Spleen (tissue), 11 donors: Measurements from ENCODE around the gene ASZ1. TPM values are rescaled to one million over a fixed set of nuclear protein-coding genes. Genes with fewer than 3 reads are reported as not detected.

Source experiments
- DNase-seq: peaks from one replicate; pipeline ENCODE4 v3.0.0-alpha.2; 2020
- H3K27ac ChIP-seq, 8 donors: fragments of 200-600 bp; sonication (generic) in 7 of 8; 1 replicate in 4 of 8; 2 replicates in 4 of 8; pipeline versions ENCODE4 v1.5.0 to v1.8.0; 2016 to 2021; ENCODE audit warnings: inconsistent platforms in 4 of 8, mild to moderate bottlenecking in 4 of 8, moderate library complexity in 1 of 8
- H3K27me3 ChIP-seq, 7 donors: fragments of 200-600 bp; sonication (generic) in 6 of 7; replicated peaks in 1 of 7; 1 replicate in 4 of 7; 2 replicates in 3 of 7; pipeline versions ENCODE4 v1.5.0 to v1.8.0; 2016 to 2021; ENCODE audit warnings: inconsistent platforms in 3 of 7, mild to moderate bottlenecking in 1 of 7
- H3K36me3 ChIP-seq, 6 donors: fragments of 200-600 bp; sonication (generic) in 5 of 6; 1 replicate in 4 of 6; 2 replicates in 2 of 6; pipeline versions ENCODE4 v1.5.0 to v1.8.0; 2016 to 2021; ENCODE audit warnings: inconsistent platforms in 2 of 6
- H3K4me1 ChIP-seq, 6 donors: fragments of 200-600 bp; sonication (generic) in 5 of 6; 1 replicate in 3 of 6; 2 replicates in 3 of 6; pipeline versions ENCODE4 v1.5.0 to v1.8.0; 2016 to 2021; ENCODE audit warnings: inconsistent platforms in 3 of 6
- H3K4me3 ChIP-seq, 8 donors: fragments of 200-600 bp; sonication (generic) in 7 of 8; 1 replicate in 4 of 8; 2 replicates in 4 of 8; pipeline versions ENCODE4 v1.5.0 to v1.8.0; 2016 to 2021; ENCODE audit warnings: inconsistent platforms in 4 of 8, mild to moderate bottlenecking in 4 of 8, moderate library complexity in 2 of 8
- H3K9me3 ChIP-seq, 8 donors: fragments of 200-600 bp; sonication (generic) in 7 of 8; 1 replicate in 4 of 8; 2 replicates in 4 of 8; pipeline versions ENCODE4 v1.5.0 to v1.8.0; 2016 to 2021; ENCODE audit warnings: inconsistent platforms in 4 of 8
- POLR2A ChIP-seq, 3 donors: fragments of 450-650 bp; IDR thresholded peaks; one replicate each; pipeline ENCODE4 v1.5.1; 2017; ENCODE audit warnings: antibody characterized with exemption in 3 of 3, mild to moderate bottlenecking in 1 of 3
- POLR2AphosphoS5 ChIP-seq, 3 donors: sonication (generic); formaldehyde crosslinking; IDR thresholded peaks; one replicate each; pipeline ENCODE4 v1.5.1; 2017; ENCODE audit warnings: antibody characterized with exemption in 3 of 3
- WGBS, 5 donors: extraction: QIAGEN DNeasy Blood & Tissue Kit in 3 of 5; methylation state at CpG; one replicate each; pipeline versions ENCODE4 v1.1.5 to v1.1.7; 2013 to 2018; 5-methylcytosine and 5-hydroxymethylcytosine counted together
- intact Hi-C: fragments of 100-400 bp; cut with DNase I; formaldehyde crosslinking; loops from one replicate; pipeline ENCODE4 v1.15.0; 2023; ENCODE audit warnings: low total_unique reads
- polyA plus RNA-seq, 3 donors: library from polyadenylated mRNA; stranded (reverse); fragments of 200-250 nt; gene quantifications; one replicate each; pipeline ENCODE4 v1.2.1, GENCODE V29; 2013
- total RNA-seq, 7 donors: library from RNA; depleted of rRNA in 3 of 7; stranded (reverse); fragments of >200 nt in 3 of 7; fragmentation: NEBNext Ultra II Directional in 4 of 7; extraction: Animal tissue kit (Norgen Biotek cat#: 25700) in 4 of 7; gene quantifications; one replicate each; pipeline versions ENCODE4 v1.1.0 to v1.2.1, GENCODE V29; 2016 to 2021
- TF ChIP-seq, protein P1 (sequence below), 11 experiments: fragments of 200-600 bp in 7 of 11; fragments of 450-650 bp in 4 of 11; sonication (generic) in 4 of 11; IDR thresholded peaks in 8 of 11; conservative IDR thresholded peaks in 3 of 11; 1 replicate in 7 of 11; 2 replicates in 4 of 11; pipeline versions ENCODE4 v1.4.0 to v1.8.0; 2016 to 2021; ENCODE audit warnings: antibody characterized with exemption in 11 of 11, inconsistent platforms in 4 of 11, mild to moderate bottlenecking in 1 of 11
- donor health status: healthy with polysubstance abuse.
- donor health status: DM: no; HTN: no; CAD: no; lungs with moderate emphysema.
- donor health status: DM: no; HTN: no; CAD: no.
- donor health status: Bipolar disorder and iron deficiency.
- donor health status: healthy.
- donor health status: DM: no; HTN: no; CAD: no.
- donor health status: DM: yes; HTN: yes; CAD: no.

The ASZ1 gene
- total and polyA plus RNA-seq, 10 donors = not detected

DNA sequence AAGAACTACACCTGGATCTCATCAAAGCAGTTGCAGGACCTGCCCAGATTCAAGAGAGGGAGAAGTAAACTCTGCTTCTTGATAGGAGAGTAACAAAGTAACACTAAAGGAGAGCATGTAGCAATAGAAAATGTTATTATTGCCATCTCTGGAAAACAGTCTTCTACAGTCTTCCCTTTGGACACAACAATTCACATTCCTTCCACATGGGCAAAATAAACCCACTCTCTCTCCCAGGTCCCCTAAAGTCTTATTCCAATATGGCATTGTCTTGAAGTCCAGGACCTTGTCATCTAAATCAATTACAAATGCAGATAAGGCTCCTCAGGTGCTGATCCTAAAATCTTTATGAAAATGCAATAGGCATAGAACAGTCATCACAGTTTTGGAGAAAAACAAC, 94.1 kb downstream of the ASZ1 start:
- TF ChIP-seq POLR2AphosphoS5 (IDR thresholded peaks at IDR 0.05) (no peak), POLR2A (IDR thresholded peaks at IDR 0.05) (no peak)
- TF ChIP-seq, protein P1, sequence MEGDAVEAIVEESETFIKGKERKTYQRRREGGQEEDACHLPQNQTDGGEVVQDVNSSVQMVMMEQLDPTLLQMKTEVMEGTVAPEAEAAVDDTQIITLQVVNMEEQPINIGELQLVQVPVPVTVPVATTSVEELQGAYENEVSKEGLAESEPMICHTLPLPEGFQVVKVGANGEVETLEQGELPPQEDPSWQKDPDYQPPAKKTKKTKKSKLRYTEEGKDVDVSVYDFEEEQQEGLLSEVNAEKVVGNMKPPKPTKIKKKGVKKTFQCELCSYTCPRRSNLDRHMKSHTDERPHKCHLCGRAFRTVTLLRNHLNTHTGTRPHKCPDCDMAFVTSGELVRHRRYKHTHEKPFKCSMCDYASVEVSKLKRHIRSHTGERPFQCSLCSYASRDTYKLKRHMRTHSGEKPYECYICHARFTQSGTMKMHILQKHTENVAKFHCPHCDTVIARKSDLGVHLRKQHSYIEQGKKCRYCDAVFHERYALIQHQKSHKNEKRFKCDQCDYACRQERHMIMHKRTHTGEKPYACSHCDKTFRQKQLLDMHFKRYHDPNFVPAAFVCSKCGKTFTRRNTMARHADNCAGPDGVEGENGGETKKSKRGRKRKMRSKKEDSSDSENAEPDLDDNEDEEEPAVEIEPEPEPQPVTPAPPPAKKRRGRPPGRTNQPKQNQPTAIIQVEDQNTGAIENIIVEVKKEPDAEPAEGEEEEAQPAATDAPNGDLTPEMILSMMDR (IDR thresholded peaks at IDR 0.05 in 8 of 11, conservative IDR thresholded peaks at IDR 0.05 in 3 of 11) = no peak
- Histone ChIP-seq H3K27ac (no peak overlapping the region), H3K27me3 (no peaks in the 10 kb centered on the region), H3K4me1 (no peaks in the 10 kb centered on the region), H3K9me3 (peaks cover 0 to 12% (median 4%) of the 10 kb centered on the region in 8 donors), H3K4me3 (no peak overlapping the region), H3K36me3 (no peaks in the 10 kb centered on the region)
- no peak for DNase-seq
- intact Hi-C loops = no loop called here

DNA sequence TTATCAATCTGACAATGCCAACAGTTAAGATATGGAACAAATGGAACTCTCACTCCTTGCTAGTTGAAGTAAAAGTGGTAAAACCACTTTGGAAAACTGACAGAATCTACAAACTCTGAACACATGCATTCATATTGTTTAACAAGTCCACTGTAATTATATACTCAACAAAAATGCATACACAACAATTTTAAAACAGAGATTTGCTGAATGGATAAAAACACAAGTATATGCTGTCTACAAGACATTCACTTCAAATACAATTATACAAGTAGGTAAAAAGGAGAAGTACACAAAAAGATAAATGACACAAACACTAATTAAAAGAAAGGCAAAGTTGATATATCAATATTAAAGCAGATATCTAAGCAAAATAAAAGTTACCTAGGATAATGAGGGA, 95.3 kb downstream of the ASZ1 start:
- intact Hi-C loops = no loop called here
- peaks cover 0 to 22% (median 5%) of the 10 kb centered on the region in 8 donors for H3K9me3 ChIP-seq
- no peaks in the 10 kb centered on the region for H3K36me3 ChIP-seq
- H3K27ac ChIP-seq = no peak overlapping the region
- TF ChIP-seq POLR2A (IDR thresholded peaks at IDR 0.05) = no peak
- TF ChIP-seq POLR2AphosphoS5 (IDR thresholded peaks at IDR 0.05) = no peak
- TF ChIP-seq, protein P1 (IDR thresholded peaks at IDR 0.05 in 8 of 11, conservative IDR thresholded peaks at IDR 0.05 in 3 of 11) = no peak
- H3K4me1 ChIP-seq = no peaks in the 10 kb centered on the region
- H3K27me3 ChIP-seq = no peaks in the 10 kb centered on the region
- DNase-seq = no peak
- no peak overlapping the region for H3K4me3 ChIP-seq

DNA sequence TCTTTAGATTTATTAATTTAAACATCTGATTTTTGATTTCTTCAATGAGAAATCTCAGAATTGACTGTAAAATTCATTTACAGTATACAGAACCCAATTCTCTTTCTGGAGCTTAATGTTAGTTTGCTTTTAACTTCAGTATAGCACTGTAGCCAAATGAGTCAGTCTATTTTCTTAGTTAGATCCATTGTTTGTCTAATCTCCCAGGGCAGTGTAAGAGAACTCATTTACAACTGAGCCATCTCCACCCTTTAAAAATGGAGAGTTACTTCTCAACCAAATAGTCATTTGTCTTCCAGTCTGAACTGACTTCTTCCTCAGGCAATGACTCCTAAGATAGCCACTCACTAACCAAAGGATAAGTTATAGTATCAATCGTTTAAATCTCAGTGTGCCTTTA, 101.5 kb downstream of the ASZ1 start:
- Histone ChIP-seq H3K4me1 (peaks cover 0 to 22% (median 7%) of the 10 kb centered on the region in 6 donors), H3K36me3 (no peaks in the 10 kb centered on the region), H3K27me3 (peaks cover 0 to 53% (median 26%) of the 10 kb centered on the region in 7 donors), H3K9me3 (peaks cover 0 to 16% (median 2%) of the 10 kb centered on the region in 8 donors), H3K27ac (no peak overlapping the region), H3K4me3 (no peak overlapping the region)
- DNase-seq = no peak
- TF ChIP-seq POLR2A (IDR thresholded peaks at IDR 0.05) = no peak
- no peak for TF ChIP-seq POLR2AphosphoS5 (IDR thresholded peaks at IDR 0.05)
- TF ChIP-seq, protein P1 (IDR thresholded peaks at IDR 0.05 in 8 of 11, conservative IDR thresholded peaks at IDR 0.05 in 3 of 11) = no peak
- 87 to 97% (median 89%) methylated on average over 1 of the region's 1 CpG for WGBS, 5 donors
- intact Hi-C loops = no loop called here

DNA sequence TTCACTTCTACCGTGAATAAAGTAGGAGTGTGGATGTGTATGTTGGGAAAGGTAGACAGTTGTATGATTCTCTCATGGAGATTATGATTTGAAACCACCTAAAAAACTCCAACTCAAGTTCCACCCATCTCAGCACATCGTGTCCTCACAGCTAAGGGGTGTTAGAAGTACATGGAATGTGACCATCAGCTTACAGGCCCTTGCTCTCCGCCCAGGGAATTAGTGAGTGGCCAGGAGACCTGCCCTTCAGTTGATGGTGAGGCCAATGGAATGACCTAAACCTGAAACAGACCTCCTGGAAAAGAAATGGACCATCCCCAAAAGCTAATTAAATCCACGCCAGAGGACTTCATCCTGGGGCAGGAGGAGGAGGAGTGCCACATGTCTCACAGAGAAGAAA, 102.3 kb downstream of the ASZ1 start:
- TF ChIP-seq POLR2A (IDR thresholded peaks at IDR 0.05) = no peak
- no peak for TF ChIP-seq POLR2AphosphoS5 (IDR thresholded peaks at IDR 0.05)
- TF ChIP-seq, protein P1 (IDR thresholded peaks at IDR 0.05 in 8 of 11, conservative IDR thresholded peaks at IDR 0.05 in 3 of 11) = no peak
- 52 to 57% (median 54%) methylated on average over 4 of the region's 4 CpGs for WGBS, 5 donors
- no peak for DNase-seq
- peaks cover 0 to 10% (median 0%) of the 10 kb centered on the region in 8 donors for H3K9me3 ChIP-seq
- peaks cover 0 to 61% (median 26%) of the 10 kb centered on the region in 7 donors for H3K27me3 ChIP-seq
- H3K4me1 ChIP-seq = peaks cover 0 to 22% (median 7%) of the 10 kb centered on the region in 6 donors
- H3K36me3 ChIP-seq = no peaks in the 10 kb centered on the region
- intact Hi-C loops = no loop called here
- H3K4me3 ChIP-seq = peak overlapping the region in 1 of 8 donors; percentile 67
- peak overlapping the region in 2 of 8 donors; percentile 65 to 67 for H3K27ac ChIP-seq
